ENCODE measurements around the gene HLA-A. TPM values are rescaled to one million over a fixed set of nuclear protein-coding genes. Genes with fewer than 3 reads are reported as not detected.
A peak's percentile ranks its signal among the peaks of the same experiment; 100 is the strongest.
"Not testable (repeated sequence)": the region's sequence is repeated elsewhere in the genome, so short reads cannot be mapped to it uniquely, and the experiment has no call there.

HLA-A gene
- polyA plus RNA-seq, 1 donor = 98.6 TPM

GRCh38 chr6:29961966-29962365 lies 19.6 kb downstream of the HLA-A start:
- no peak for DNase-seq (ENCODE audit: low read depth)

DNA sequence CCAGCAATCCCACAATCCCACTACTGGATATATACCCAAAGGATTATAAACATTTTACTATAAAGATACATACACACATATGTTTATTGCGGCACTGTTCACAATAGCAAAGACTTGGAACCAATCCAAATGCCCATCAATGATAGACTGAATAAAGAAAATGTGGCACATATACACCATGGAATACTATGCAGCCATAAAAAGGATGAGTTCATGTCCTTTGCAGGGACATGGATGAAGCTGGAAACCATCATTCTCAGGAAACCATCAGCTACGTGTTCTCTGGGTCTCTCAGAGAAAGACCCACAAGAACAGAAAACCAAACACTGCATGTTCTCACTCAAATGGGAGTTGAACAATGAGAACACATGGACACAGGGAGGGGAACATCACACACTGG lies 21.4 kb downstream of the HLA-A start:
- DNase-seq (ENCODE audit: low read depth) = not testable (repeated sequence)

- no peak for DNase-seq (ENCODE audit: low read depth)
These were observed 22.2 kb downstream of the HLA-A start for GRCh38 chr6:29964518-29964886.

DNA sequence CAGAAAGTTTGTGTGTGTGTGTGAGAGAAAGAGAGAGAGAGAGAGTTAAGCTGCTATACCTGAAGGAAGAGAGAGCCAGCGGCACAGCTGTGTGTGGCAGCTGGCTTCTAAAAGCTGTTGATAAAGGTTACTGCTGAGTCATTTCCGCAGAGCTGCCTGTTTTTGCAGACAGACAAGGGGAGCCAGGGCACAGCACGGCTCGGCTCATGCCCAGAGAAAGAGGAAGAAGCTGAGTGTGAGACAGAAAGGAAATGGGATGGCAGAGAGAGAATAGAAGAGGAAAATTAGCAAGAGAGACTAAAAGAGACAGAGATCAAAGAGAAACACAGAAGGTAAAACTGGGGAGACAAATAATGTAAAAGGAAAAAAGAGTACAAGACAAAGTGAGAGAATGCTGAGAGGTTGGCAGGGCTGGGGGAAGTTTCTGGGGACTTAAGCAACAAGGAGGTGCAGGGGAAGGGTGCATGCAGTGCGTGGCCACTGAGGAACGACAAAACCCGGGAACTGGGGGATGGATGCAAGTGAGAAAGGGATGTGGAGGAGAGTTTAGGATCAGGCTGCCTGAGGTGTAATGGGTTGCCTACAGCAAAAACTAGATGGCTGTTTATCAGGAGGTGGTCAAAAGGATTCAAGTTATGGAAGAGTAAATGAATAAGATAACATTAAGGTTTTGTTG lies 22.7 kb downstream of the HLA-A start:
- DNase-seq (ENCODE audit: low read depth) = peak; percentile 45

DNA sequence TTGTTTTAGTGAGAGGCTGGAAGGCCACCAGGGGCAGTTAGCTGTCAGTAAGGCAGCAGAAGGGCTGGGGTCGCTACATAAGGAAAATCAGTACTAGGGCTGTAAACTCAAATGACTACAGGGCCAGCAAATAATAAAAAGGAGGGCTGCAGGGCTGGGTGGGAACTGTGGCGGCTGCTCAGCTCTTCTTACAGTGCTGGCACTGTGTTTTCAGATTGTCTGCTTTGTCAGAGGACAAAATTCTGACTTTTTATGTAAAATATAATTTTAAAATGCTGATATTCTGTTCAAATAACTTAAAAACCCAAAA lies 23.2 kb downstream of the HLA-A start:
- DNase-seq (ENCODE audit: low read depth) = no peak

GRCh38 chr6:29965873-29966601 lies 23.7 kb downstream of the HLA-A start:
- peak; percentile 24 for DNase-seq (ENCODE audit: low read depth)

- DNase-seq (ENCODE audit: low read depth) = no peak
These were observed 25.2 kb downstream of the HLA-A start for GRCh38 chr6:29967379-29968010.

DNA sequence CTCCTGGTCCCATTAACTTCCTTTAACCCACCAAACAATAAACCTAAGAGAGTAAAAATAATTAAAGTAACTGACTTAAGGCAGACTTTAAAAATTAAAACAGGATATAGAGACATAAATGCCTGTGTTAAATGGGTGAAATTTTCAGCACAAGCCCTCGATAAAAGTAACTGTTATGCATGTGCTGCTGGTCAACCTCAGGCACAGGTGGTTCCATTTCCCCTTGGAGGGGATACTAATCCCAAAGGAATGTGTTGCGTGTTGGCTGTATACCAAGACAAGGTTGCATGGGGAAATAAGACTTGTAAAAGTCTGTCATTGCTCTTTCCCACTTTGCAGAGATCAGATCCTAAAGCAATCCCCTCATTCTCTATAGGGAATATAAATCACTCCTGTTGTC lies 25.8 kb downstream of the HLA-A start:
- no peak for DNase-seq (ENCODE audit: low read depth)

- DNase-seq (ENCODE audit: low read depth) = no peak
These were observed 26.6 kb downstream of the HLA-A start for GRCh38 chr6:29968905-29969304.

DNA sequence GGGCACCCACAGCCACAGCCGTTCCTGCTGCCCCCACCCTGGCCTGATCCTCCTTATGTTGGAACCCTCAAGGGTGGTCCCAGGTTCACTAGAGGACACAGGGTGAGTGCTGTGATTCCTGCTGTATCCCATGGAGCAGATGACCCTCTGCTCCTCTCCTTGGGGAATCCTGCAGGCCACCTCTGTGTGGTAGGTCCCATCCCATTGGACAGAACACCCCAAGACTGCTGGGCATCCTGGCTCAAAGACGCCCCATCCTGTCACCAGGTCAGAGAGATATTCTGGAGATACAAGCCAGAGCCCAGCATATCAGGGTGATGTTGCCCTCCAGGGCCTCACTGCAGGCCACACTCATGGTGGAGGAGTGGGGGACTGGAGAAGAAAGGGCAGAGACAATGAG lies 28.4 kb downstream of the HLA-A start:
- DNase-seq (ENCODE audit: low read depth) = no peak

DNA sequence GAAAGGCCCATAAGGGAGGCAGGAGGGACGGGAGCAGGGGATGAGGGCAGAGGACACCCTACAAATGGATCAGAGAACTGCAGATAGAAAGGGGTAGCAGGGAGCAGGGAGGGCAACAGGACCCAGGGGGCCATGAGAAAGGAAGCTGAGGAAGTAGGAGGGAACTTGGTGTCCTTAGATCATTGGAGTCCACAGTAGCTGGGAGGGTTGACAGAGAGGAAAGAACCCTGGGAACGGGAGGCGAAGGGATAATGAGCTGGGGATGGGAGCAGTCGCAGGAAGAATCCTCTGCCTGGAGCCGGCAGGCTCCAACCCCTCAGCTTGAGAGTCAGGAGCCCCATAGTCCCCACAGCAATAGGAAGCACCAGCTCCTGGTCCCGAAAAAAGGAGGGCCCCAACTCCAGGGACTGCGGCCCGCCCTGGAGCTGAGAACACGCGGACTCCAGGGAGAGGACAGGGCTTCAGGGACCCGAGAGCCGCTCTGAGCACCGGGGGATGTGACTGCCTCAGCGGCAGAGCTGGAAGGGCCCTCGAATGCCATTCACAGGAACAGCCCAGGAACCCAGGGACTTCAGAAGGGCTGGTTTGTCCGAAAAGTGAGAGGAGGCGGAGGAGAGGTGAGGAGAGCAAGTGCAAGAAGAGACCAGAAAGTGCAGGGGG lies 32.7 kb downstream of the HLA-A start:
- DNase-seq (ENCODE audit: low read depth) = no peak

GRCh38 chr6:29975561-29975907 lies 33.2 kb downstream of the HLA-A start:
- no peak for DNase-seq (ENCODE audit: low read depth)

- DNase-seq (ENCODE audit: low read depth) = no peak
These were observed 33.9 kb downstream of the HLA-A start for GRCh38 chr6:29976253-29976587.

DNA sequence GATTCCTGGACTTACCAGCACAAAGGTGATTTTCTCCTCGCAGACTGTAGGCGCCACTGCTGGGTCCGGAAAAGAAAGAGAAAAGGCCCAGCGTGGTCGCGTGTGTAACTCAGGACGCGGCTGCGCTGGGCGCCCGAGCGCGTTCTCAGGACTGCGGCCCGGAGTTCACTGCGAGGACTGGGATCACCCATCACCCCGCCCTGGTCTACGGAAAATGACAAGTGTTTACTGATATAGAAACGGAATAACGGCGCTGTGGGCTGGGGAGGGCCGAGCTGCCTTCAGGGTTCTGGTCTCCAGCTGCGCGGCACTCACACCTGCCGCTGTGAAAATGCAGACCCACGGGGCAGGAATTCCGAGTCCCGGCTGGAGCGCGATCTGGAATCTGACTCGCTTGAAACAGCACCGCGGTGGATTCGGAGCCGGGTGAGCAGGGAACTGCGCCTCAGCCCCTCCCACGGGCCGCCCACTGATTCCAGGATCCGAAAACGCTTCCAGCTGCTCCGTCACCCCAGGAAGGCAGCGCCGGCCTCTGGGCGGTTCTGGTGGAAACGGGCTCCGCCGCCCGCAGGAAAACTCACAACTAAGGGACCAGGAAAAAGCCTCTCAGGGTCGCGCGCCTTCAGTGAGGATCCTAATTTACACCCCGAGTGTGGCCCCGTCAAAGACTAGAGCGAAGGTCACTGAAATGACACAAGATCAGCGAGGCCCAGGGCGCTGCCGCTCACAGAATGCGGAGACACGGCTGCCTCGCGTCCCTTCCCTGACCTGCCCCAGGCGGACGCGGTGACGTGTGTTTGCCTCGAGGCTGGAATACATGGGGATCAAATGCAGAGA lies 34.5 kb downstream of the HLA-A start:
- peak; percentile 40 for DNase-seq (ENCODE audit: low read depth)

GRCh38 chr6:29977425-29977727 lies 35.0 kb downstream of the HLA-A start:
- DNase-seq (ENCODE audit: low read depth) = no peak

- DNase-seq (ENCODE audit: low read depth) = not testable (repeated sequence)
These were observed 37.7 kb downstream of the HLA-A start for GRCh38 chr6:29980013-29980412.

DNA sequence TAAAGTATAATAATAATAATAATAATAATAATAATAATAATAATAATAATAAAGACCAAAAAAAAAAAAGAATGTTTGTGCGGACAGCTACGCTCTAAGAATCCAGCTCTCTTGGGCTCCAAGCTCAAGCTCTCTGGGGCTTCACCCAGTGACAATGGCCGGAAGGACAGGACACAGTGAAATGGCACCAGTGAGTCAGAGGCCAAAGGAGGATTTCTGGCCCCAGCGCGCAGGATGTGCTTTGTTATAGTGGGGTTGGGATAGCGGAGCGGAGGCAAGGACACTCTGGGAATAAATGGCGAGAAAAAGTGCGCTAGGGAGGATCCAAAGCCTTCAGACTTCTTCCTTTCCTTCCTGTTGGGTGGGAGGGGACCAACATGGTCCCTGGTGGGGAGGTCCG lies 38.2 kb downstream of the HLA-A start:
- no peak for DNase-seq (ENCODE audit: low read depth)

DNA sequence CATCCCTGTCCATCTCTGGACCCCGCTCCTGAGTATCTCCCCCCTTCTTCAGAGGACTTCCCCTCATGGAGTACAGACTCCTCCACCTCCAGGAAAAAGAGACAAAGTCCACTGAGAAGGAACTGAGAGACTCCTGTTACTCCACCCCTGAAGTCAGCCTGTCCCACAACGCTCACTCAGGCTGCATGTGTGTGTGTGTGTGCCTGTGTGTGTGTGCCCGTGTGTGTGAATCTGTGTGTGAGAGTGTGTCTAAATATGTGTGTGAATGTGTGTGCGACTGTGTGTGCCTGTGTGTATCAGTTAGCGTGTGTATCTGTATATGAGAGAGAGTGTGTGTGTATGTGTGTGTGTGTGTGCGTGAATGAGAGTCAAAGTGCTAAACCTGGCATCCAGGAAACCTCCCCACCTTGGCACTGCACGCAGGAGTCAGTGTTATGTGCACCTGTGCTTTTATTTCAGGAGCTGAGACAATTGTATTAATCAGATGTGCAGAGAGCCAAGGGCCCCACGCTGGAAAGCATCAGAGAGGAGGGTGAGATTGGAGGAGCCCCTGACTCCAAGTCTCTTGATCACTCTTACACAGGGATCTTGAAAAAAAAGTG lies 39.0 kb downstream of the HLA-A start:
- no peak for DNase-seq (ENCODE audit: low read depth)

DNA sequence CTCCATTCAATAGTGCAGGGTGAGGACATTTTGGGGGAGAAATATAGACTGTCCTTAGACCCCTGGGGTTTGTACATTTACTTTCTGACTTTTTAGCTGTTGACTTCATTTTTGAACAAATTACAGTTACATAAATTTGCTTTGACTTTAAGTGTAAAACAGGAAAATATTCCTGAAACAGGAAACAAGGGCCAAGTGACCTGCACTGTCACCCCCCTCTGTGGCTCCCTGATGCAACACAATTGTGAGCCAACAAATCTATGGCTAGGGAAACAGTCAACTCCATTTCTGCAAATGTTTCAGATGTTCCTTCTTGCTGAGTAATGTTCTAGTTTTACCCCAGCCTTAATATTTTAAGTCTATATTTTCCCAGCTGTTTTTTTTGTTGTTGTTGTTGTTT lies 39.8 kb downstream of the HLA-A start:
- DNase-seq (ENCODE audit: low read depth) = no peak

- DNase-seq (ENCODE audit: low read depth) = no peak
These were observed 41.9 kb downstream of the HLA-A start for GRCh38 chr6:29984232-29984631.

DNA sequence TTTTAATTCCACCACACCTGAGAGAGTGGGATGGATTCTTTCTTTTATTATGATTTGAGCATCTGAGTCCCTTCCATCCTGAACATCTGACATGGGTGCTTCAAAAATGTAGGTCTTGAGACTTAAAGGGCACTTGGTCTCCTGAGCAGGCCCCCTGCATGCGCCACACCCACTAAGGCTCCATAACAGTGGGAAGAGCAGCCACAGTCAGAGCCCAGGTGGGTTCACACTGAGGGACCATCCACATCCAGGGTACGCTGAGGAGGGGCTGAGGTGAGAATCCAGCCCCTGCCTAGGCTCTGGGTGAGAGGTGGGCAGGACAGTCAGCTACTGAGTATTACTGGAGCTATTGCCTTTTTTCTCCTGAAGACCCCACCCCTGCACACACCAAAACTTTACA lies 42.7 kb downstream of the HLA-A start:
- no peak for DNase-seq (ENCODE audit: low read depth)

Data from forelimb muscle (tissue), 1 donor.